ENCODE data around the gene RSPO1. TPM values are rescaled to one million over a fixed set of nuclear protein-coding genes. Genes with fewer than 3 reads are reported as not detected.
"Not testable (repeated sequence)": the region's sequence is repeated elsewhere in the genome, so short reads cannot be mapped to it uniquely, and the experiment has no call there.

The RSPO1 gene, protein sequence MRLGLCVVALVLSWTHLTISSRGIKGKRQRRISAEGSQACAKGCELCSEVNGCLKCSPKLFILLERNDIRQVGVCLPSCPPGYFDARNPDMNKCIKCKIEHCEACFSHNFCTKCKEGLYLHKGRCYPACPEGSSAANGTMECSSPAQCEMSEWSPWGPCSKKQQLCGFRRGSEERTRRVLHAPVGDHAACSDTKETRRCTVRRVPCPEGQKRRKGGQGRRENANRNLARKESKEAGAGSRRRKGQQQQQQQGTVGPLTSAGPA
- total RNA-seq: 9.1 TPM
- long read RNA-seq, transcript RSPO1-201 (7 exons, 2,621 nt): major isoform, 26 of 38 reads
- long read RNA-seq, partial matches to known transcripts: 7 of 38 reads
- long read RNA-seq, other reads (novel, unspliced or antisense): 4 of 38 reads

DNA sequence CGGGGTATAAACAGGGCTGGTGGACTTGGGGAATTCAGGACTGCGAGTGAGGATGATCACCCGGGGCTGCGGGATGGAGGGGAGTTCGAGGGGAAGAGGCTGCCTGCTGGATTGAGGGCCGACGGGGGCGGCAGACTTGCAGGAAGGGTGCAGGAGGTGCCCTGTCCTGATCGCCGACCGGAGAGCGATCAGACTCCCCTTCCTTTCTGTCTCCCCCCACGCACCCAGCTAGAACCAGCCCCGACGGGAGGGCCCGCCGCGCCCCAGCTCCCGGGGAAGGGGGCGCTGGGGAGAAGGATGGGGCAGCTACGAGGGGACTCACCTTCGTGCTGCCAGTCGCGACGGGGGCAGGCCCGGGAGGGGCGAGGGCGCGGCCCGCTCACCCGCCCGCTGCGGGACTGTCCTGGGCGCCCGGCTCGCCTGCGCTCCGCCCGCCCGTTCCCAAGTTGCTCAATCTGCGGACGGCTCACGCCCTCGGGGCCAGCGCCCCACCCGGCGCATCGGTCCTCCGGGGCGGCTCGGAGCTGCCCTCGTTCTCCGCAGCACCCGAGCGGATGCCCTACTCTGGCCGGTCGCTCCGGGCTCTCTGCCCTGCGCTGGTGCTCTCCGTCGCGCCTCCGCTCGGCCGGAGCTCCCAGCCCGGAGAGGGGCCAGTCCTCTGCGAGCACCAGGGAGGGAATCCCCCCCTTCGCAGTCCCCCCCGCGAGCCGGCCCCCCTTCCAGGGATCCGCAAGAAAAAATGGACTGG is at the start of gene RSPO1:
Gene RSPO1, minus strand, starts transcription at position 649 of the 748 bp plus-strand sequence. CDS start 5,231 bp downstream, outside the sequence.
- peak within 1 kb of the TSS; percentile 48 for H3K4me3 ChIP-seq
- peak; percentile 56 for ATAC-seq

DNA sequence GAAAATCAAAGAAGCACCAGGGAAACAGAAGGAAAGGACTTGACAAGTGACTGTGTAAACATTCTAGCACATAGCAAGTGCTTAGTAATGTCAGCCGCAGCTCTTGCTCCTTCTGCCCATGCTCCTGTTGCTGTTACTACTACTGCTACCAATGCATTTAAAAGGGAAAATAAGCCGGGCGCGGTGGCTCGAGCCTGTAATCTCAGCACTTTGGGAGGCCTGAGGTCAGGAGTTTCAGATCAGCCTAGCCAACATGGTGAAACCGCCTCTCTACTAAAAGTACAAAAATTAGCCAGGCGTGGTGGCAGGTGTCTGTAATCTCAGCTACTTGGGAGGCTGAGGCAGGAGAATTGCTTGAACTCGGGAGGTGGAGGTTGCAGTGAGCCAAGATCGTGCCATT is 49.5 kb upstream of the RSPO1 start:
- not testable (repeated sequence) for DNase-seq, H3K27ac ChIP-seq, H3K27me3 ChIP-seq, H3K4me3 ChIP-seq, ATAC-seq, H3K4me1 ChIP-seq, H3K9me3 ChIP-seq
- intact Hi-C loops (cut with DNase I): loop anchor here (10.0 kb wide), 1 partner anchor 79 kb away; no protein-coding TSS in a partner anchor
- H3K36me3 ChIP-seq: peaks cover 36% of the 10 kb centered on the region

More for the DNA sequence above, at the start of gene RSPO1:
- H3K27ac ChIP-seq: no peak within 1 kb of the TSS
- intact Hi-C loops (cut with DNase I): no loop called here
- no peak for DNase-seq
- H3K4me1 ChIP-seq: no peaks in the 10 kb centered on the region
- no peaks in the 10 kb centered on the region for H3K9me3 ChIP-seq
- H3K36me3 ChIP-seq: no peaks in the 10 kb centered on the region
- peaks cover 75% of the 10 kb centered on the region for H3K27me3 ChIP-seq
- TF ChIP-seq, protein P1, sequence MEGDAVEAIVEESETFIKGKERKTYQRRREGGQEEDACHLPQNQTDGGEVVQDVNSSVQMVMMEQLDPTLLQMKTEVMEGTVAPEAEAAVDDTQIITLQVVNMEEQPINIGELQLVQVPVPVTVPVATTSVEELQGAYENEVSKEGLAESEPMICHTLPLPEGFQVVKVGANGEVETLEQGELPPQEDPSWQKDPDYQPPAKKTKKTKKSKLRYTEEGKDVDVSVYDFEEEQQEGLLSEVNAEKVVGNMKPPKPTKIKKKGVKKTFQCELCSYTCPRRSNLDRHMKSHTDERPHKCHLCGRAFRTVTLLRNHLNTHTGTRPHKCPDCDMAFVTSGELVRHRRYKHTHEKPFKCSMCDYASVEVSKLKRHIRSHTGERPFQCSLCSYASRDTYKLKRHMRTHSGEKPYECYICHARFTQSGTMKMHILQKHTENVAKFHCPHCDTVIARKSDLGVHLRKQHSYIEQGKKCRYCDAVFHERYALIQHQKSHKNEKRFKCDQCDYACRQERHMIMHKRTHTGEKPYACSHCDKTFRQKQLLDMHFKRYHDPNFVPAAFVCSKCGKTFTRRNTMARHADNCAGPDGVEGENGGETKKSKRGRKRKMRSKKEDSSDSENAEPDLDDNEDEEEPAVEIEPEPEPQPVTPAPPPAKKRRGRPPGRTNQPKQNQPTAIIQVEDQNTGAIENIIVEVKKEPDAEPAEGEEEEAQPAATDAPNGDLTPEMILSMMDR (IDR thresholded peaks at IDR 0.05): no peak

DNA sequence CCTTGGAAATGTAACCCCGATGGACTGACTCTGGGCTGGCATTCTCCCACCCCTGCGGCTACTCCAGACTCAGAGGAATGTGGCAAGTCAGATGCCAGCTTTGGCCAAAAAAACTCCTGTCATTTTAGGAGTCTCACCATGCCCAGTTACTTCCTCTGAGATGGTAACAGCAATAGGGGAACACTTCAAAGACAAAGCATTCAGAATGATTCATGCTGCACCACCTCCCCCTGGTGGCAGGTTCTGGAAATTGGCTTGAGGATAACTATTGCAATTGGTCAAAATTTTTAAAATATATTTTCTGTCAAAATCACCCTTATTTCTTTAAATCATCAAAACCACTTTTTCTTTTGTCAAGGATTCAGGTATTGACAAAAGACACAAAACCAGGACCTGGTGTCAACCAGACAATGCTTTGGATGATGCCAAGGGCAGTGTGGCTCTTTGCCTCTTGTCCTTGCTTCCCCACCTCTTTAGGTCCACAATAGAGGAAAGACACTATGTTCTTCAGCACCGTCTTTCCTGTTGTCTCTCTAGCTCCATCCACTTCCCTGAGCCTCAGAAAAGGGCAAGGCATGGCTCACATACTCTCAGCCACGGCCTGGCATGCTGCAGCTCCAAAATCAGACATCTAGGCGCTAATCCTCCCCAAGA is 47.8 kb upstream of the RSPO1 start:
- no peaks in the 10 kb centered on the region for H3K4me1 ChIP-seq
- H3K36me3 ChIP-seq: peaks cover 36% of the 10 kb centered on the region
- no peaks in the 10 kb centered on the region for H3K9me3 ChIP-seq
- no peak overlapping the region for H3K4me3 ChIP-seq
- ATAC-seq (peak; percentile 93), DNase-seq (peak; percentile 70)
- TF ChIP-seq, protein P1 (IDR thresholded peaks at IDR 0.05): peak; percentile 91
- intact Hi-C loops (cut with DNase I): loop anchor here (10.0 kb wide), 1 partner anchor 78 kb away; no protein-coding TSS in a partner anchor
- H3K27me3 ChIP-seq: no peaks in the 10 kb centered on the region
- no peak overlapping the region for H3K27ac ChIP-seq

- intact Hi-C loops (cut with DNase I): loop anchor here (10.0 kb wide), 1 partner anchor 76 kb away; no protein-coding TSS in a partner anchor
- H3K27me3 ChIP-seq: no peaks in the 10 kb centered on the region
- no peak for ATAC-seq
Measured at GRCh38 chr1:37680933-37681332, 46.2 kb upstream of the RSPO1 start.

DNA sequence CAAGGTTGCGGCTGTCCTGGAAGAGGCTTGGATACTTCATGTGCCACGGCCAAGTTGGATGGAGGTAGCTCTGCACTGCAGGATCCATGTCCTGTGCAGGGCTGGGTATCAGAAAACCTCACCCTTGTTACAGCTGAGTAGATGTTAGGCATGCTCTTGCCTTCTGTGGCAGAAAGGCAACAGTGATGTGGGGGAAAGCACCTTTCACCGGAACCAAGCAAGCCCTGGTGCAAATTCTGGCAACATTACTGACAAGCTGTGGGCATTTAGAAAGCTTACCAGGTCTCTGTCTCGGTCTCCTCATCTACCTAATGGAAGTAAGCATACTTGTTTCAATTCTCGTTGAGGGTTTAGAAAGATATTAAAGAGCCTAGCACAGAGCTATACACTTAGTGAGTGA is 43.1 kb upstream of the RSPO1 start:
- ATAC-seq (no peak), DNase-seq (no peak)
- Histone ChIP-seq H3K27ac (no peak overlapping the region), H3K9me3 (no peaks in the 10 kb centered on the region), H3K4me3 (no peak overlapping the region), H3K36me3 (peaks cover 4% of the 10 kb centered on the region), H3K27me3 (no peaks in the 10 kb centered on the region), H3K4me1 (peaks cover 11% of the 10 kb centered on the region)
- intact Hi-C loops (cut with DNase I): no loop called here
- TF ChIP-seq, protein P1 (IDR thresholded peaks at IDR 0.05): no peak

More at GRCh38 chr1:37680933-37681332, 46.2 kb upstream of the RSPO1 start:
- DNase-seq: no peak
- peaks cover 11% of the 10 kb centered on the region for H3K4me1 ChIP-seq
- TF ChIP-seq, protein P1 (IDR thresholded peaks at IDR 0.05): no peak
- H3K4me3 ChIP-seq: no peak overlapping the region
- H3K27ac ChIP-seq: no peak overlapping the region
- H3K36me3 ChIP-seq: peaks cover 27% of the 10 kb centered on the region
- no peaks in the 10 kb centered on the region for H3K9me3 ChIP-seq
